ENCODE data around the gene CCDC3. TPM values are rescaled to one million over a fixed set of nuclear protein-coding genes. Genes with fewer than 3 reads are reported as not detected.

CCDC3 gene
- total RNA-seq, 1 experiment from 2014 or later: not detected

DNA sequence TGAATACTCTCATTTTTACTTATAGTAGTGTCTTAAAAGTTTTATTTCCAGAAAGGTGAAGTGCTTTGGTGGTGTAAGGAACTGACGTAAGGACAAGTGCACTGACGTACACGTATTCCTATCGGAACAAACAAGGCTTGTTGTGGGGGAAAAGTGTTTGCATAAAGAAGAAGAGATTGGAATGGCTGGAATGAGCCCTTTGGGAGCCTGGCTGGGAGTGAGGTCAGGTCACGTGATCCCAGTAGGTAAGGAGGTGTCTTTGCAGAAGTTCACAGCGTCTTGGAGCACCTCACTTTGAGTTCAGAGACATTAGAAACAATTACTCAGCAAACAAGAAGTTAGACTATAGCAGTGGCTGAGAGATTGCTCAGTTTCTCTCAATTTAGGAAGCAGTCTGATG is 104.2 kb downstream of the CCDC3 start:
- CTCF ChIA-PET: no interaction called here
- H3K27ac ChIP-seq (ENCODE audit: low read length): no peak overlapping the region
- POLR2A ChIA-PET (ENCODE audit: unreplicated experiment): no interaction called here
- DNase-seq (no peak), ATAC-seq (no peak)
- no peaks in the 10 kb centered on the region for H3K79me2 ChIP-seq (ENCODE audit: low read length)
- intact Hi-C loops (cut with micrococcal nuclease): no loop called here
- no peaks in the 10 kb centered on the region for H3F3A ChIP-seq (ENCODE audit: low read length, unreplicated experiment)
- no peaks in the 10 kb centered on the region for H4K20me1 ChIP-seq (ENCODE audit: low read length)
- TF ChIP-seq EZH2phosphoT487 (IDR thresholded peaks at IDR 0.05; ENCODE audit: borderline replicate concordance, low read length): no peak
- TF ChIP-seq, protein P1, sequence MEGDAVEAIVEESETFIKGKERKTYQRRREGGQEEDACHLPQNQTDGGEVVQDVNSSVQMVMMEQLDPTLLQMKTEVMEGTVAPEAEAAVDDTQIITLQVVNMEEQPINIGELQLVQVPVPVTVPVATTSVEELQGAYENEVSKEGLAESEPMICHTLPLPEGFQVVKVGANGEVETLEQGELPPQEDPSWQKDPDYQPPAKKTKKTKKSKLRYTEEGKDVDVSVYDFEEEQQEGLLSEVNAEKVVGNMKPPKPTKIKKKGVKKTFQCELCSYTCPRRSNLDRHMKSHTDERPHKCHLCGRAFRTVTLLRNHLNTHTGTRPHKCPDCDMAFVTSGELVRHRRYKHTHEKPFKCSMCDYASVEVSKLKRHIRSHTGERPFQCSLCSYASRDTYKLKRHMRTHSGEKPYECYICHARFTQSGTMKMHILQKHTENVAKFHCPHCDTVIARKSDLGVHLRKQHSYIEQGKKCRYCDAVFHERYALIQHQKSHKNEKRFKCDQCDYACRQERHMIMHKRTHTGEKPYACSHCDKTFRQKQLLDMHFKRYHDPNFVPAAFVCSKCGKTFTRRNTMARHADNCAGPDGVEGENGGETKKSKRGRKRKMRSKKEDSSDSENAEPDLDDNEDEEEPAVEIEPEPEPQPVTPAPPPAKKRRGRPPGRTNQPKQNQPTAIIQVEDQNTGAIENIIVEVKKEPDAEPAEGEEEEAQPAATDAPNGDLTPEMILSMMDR (conservative IDR thresholded peaks at IDR 0.05; ENCODE audit: low read depth, low read length): no peak
- no peak for TF ChIP-seq EZH2 (IDR thresholded peaks at IDR 0.05; ENCODE audit: low read length, unreplicated experiment)
- no peaks in the 10 kb centered on the region for H3K36me3 ChIP-seq (ENCODE audit: low read depth, low read length)
- no peak overlapping the region for H3K4me2 ChIP-seq (ENCODE audit: low read length)
- no TSS peak for BruUV-seq (replicated peaks)
- H3K9me3 ChIP-seq (ENCODE audit: low read length): no peaks in the 10 kb centered on the region
- H3K9me2 ChIP-seq (replicated peaks; ENCODE audit: low read length): no peaks in the 10 kb centered on the region
- no peaks in the 10 kb centered on the region for H3K27me3 ChIP-seq (ENCODE audit: low read length)
- H3K4me1 ChIP-seq (ENCODE audit: insufficient read depth, low read length): no peaks in the 10 kb centered on the region
- no peak overlapping the region for H3K4me3 ChIP-seq (ENCODE audit: low read length)
- no peak overlapping the region for H3K9ac ChIP-seq (ENCODE audit: low read length)
- H2AFZ ChIP-seq (ENCODE audit: low read length): no peak overlapping the region

DNA sequence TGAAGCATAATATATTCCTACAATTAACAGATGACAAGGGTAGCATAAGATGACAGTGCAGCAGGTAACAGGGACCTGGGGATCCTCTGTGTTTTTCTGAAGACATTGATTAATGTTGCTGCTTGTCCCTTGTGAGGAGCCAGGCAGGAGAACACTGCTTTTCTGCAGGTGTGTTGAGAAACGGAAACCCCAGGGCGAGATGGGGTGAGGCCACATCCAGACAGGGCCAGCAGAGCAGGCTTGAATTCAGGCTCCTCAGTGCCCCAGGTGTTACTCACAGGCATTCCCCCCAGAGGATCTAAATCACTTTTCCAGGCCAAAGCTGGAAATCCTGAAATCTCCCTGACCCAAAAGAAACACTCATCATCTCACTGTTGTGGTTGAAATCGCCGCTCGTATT is 105.3 kb downstream of the CCDC3 start:
- Histone ChIP-seq H3K4me3 (ENCODE audit: low read length) (no peak overlapping the region), H4K20me1 (ENCODE audit: low read length) (no peaks in the 10 kb centered on the region), H3K9me3 (ENCODE audit: low read length) (no peaks in the 10 kb centered on the region), H3K27me3 (ENCODE audit: low read length) (no peaks in the 10 kb centered on the region), H3K9ac (ENCODE audit: low read length) (no peak overlapping the region), H3K4me2 (ENCODE audit: low read length) (no peak overlapping the region), H3K36me3 (ENCODE audit: low read depth, low read length) (no peaks in the 10 kb centered on the region), H3K79me2 (ENCODE audit: low read length) (no peaks in the 10 kb centered on the region), H3K9me2 (replicated peaks; ENCODE audit: low read length) (no peaks in the 10 kb centered on the region), H3K4me1 (ENCODE audit: insufficient read depth, low read length) (no peaks in the 10 kb centered on the region), H2AFZ (ENCODE audit: low read length) (no peak overlapping the region), H3K27ac (ENCODE audit: low read length) (no peak overlapping the region), H3F3A (ENCODE audit: low read length, unreplicated experiment) (no peaks in the 10 kb centered on the region)
- DNase-seq (no peak), ATAC-seq (no peak)
- ChIA-PET CTCF (no interaction called here), POLR2A (ENCODE audit: unreplicated experiment) (no interaction called here)
- intact Hi-C loops (cut with micrococcal nuclease): no loop called here
- TF ChIP-seq, protein P1 (conservative IDR thresholded peaks at IDR 0.05; ENCODE audit: low read depth, low read length): no peak
- TF ChIP-seq EZH2phosphoT487 (IDR thresholded peaks at IDR 0.05; ENCODE audit: borderline replicate concordance, low read length): no peak
- no peak for TF ChIP-seq EZH2 (IDR thresholded peaks at IDR 0.05; ENCODE audit: low read length, unreplicated experiment)
- BruUV-seq (replicated peaks): no TSS peak

DNA sequence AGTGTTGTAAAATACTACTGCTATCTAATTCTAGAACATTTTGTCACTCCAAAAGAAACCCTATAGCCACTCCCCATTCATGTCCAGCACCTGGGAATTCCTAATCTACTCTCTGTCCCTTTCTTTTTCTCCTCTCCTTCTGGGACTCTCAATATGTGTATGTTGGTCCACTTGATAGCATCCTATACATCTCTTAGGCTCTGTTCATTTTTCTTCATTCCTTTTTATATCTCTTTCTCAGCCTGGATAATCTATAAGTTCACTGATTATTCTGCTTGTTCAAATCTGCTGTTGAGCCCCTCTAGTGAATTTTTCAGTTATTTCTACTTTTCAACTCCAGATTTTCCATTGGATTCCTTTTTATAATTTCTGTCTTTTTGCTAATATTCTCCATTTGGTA is 108.6 kb downstream of the CCDC3 start:
- H3K4me3 ChIP-seq (ENCODE audit: low read length): no peak overlapping the region
- no peaks in the 10 kb centered on the region for H3F3A ChIP-seq (ENCODE audit: low read length, unreplicated experiment)
- ChIA-PET CTCF (no interaction called here), POLR2A (ENCODE audit: unreplicated experiment) (no interaction called here)
- intact Hi-C loops (cut with micrococcal nuclease): no loop called here
- H3K36me3 ChIP-seq (ENCODE audit: low read depth, low read length): no peaks in the 10 kb centered on the region
- H2AFZ ChIP-seq (ENCODE audit: low read length): no peak overlapping the region
- H3K79me2 ChIP-seq (ENCODE audit: low read length): no peaks in the 10 kb centered on the region
- DNase-seq: no peak
- ATAC-seq: no peak
- H3K27ac ChIP-seq (ENCODE audit: low read length): no peak overlapping the region
- H3K27me3 ChIP-seq (ENCODE audit: low read length): no peaks in the 10 kb centered on the region
- no peaks in the 10 kb centered on the region for H3K9me2 ChIP-seq (replicated peaks; ENCODE audit: low read length)
- H3K9me3 ChIP-seq (ENCODE audit: low read length): no peaks in the 10 kb centered on the region
- no peaks in the 10 kb centered on the region for H4K20me1 ChIP-seq (ENCODE audit: low read length)
- TF ChIP-seq EZH2phosphoT487 (IDR thresholded peaks at IDR 0.05; ENCODE audit: borderline replicate concordance, low read length) (no peak), EZH2 (IDR thresholded peaks at IDR 0.05; ENCODE audit: low read length, unreplicated experiment) (no peak)
- TF ChIP-seq, protein P1 (conservative IDR thresholded peaks at IDR 0.05; ENCODE audit: low read depth, low read length): no peak
- H3K4me2 ChIP-seq (ENCODE audit: low read length): no peak overlapping the region
- no peaks in the 10 kb centered on the region for H3K4me1 ChIP-seq (ENCODE audit: insufficient read depth, low read length)
- H3K9ac ChIP-seq (ENCODE audit: low read length): no peak overlapping the region
- BruUV-seq (replicated peaks): no TSS peak
